KG1 (cell line): Measurements from ENCODE around the gene COQ3.

Source experiments
- DNase-seq: peaks from one replicate; lab custom pipeline; 2025; lab: John Stamatoyannopoulos, UW

The COQ3 gene, protein sequence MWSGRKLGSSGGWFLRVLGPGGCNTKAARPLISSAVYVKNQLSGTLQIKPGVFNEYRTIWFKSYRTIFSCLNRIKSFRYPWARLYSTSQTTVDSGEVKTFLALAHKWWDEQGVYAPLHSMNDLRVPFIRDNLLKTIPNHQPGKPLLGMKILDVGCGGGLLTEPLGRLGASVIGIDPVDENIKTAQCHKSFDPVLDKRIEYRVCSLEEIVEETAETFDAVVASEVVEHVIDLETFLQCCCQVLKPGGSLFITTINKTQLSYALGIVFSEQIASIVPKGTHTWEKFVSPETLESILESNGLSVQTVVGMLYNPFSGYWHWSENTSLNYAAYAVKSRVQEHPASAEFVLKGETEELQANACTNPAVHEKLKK

DNA sequence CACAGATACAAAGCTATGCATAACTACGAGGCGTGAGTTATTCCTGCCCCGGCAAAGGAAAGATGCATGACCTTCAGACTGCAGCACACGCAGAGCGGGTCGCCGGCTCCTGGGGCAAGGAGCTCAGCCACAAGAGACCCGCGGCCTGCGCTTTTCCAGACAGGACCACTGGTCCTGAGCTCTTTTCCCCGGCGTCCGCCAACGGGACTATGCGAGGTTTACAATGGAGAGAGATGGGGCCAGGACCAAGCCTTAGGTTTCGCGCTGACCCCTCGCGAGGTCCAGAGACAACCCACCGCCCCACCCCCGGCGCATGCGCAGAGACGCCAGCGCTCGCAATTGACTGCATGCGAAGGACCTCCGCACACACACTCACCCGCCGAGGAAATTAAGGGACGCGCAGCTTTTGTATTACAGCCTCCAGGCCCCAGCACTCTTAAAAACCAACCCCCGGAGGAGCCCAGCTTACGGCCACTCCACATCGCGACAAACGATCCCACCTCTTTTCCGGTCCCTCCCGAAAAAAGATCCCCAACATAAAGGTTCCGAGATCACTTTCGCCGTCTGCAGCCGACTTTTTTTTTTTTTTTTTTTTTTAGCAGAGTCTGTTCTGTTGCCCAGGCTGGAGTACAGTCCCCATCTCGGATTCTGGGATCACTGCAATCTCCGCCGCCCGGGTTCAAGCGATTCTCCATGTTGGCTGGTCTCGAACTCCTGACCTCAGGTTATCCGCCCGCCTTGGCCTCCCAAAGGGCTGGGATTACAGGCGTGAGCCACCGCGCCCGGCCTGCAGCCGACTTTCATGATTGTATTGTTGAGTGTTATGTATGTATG, at the start of gene COQ3:
COQ3 (minus strand) TSS at position 498 of the 834 bp plus-strand sequence; CDS start at position 482, 16 bp downstream.
- DNase-seq, result peak; percentile 66

DNA sequence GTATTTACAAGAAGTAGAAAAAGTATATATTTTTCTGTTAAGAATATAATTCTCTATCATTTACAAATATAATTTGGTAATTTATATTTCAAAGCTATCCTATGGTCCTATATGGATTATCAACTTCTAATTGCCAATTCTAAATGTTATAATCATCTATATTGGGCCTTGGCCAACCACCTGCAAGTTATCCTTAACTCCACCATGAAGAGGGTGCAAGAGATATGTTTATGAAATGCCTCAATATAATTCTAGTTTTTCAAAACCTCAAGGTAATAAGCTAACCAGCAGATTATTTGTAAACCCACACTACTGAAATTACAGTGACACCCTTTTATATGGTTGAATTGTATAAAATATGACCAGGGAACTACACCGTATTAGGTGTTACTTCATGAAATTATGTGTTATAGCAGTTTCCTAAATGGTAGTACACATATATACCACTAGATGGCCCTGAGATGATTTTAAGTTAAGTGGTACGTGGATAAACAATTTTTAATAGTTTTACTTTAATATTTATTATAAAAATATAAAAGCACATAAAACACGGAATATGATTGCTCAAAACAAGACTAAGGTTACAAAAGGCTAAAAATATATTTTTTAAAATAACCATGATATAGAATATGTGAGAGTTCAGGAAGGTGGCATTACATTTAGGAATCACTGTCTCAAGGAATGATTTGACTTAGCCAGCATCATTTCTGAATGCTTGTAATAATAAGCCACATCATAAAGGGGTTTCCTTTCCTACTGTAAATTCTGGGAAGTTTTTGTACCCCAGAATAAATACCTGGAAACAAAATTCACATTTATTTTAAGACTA, 40.9 kb upstream of the COQ3 start:
- no peak for DNase-seq

DNA sequence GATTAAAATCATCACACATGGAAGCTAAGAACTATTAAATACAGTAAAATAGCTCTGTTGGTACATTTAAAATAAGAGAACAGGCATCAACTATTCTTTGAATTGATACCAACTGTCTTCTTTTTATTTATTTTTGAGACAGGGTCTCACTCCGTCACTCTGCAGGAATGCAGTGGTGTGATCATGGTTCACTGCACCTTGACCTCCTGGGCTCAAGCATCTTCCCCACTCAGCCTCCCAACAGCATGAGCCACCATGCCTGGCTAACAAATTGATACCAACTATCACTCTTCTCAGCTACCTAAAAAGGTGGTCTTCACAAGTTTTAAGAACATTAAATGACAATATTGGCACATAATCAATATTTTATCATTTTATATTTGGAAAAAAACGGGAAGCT, 38.9 kb upstream of the COQ3 start:
- DNase-seq, result no peak

DNA sequence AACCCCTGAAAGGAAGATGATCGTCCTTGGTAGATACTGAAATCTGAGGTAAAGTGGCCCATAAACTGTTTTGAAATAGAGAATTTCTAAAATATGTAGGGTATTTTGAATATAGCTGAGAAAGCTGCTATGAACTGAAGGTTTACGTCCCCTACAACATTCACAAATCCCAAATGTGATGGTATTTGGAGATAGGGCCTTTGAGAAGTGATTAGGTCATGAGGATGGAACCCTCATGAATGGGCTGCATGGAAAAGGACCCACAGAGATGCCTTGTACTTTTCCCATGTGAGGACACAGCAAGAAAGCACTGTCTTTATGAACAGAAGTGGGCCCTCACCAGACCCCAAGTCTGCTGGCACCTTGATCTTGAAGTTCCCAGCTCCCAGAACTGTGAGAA, 37.9 kb upstream of the COQ3 start:
- no peak for DNase-seq

DNA sequence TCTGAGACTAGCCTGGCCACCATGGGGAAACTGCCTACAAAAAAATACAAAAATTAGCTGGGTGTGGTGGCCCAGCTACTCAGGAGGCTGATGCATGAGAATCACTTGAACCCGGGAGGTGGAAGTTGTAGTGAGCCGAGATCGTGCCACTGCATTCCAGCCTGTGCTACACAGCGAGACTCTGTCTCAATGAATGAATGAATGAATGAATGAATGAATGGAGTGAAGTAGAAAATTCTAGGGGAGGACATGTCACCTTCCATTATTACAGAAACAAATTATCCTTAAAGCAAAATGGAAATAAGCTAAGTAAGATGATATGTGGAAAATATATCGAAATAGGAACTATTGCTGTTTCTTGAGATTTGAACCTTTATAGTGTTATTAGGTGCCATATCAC, 34.0 kb upstream of the COQ3 start:
- DNase-seq, result no peak

DNA sequence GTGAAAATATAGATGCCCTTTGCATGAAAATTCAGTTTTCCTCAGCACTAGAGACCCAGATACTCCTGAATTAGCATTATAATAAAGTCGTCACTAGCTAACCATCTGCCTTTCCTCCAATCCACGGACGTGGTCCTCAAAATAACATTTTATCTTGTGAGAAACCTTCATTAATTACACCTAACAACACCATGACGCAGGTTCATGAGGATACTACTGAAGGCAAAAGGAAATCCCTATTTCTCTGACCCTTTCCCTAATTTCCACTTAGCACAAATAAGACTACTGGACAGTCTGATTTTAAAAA, 32.4 kb upstream of the COQ3 start:
- no peak for DNase-seq

DNA sequence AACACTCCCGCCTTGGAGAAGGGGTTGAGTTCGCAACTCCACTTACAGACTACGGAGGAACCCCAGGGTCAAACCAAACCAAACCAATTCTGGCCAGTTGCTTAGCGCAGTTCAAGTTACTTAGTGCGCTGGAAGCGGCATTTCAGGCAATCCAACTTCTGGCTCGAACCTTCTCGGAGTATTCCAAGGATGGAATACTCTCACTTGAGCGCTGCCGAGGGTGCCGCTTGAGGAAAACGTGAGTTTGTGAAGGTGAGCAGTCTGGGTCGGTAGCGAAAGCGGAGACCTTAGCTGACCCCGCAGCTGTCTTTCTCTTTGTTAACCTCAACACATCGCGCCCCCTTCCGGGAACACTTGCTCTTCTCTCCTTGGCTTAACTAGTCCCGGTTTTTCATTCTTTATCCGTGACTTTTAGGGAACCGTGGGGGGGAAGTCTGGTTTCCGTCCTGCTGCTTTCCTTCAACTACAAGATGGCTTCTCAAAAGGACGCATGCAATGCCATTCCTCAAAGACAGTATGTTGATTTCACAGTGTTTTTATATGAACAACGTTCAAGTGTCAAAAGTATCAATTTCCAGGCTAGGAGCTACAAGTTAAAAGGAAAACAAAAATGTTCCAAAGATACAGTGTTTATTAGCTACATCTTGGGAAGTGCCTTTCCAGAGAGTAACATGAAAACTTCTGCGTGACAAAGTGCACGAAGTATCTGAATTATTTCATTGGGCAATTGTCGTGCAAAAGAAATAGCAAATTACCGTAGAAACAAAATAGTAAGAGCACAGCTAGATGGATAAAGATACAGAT, 31.9 kb upstream of the COQ3 start:
- DNase-seq, result peak; percentile 94

DNA sequence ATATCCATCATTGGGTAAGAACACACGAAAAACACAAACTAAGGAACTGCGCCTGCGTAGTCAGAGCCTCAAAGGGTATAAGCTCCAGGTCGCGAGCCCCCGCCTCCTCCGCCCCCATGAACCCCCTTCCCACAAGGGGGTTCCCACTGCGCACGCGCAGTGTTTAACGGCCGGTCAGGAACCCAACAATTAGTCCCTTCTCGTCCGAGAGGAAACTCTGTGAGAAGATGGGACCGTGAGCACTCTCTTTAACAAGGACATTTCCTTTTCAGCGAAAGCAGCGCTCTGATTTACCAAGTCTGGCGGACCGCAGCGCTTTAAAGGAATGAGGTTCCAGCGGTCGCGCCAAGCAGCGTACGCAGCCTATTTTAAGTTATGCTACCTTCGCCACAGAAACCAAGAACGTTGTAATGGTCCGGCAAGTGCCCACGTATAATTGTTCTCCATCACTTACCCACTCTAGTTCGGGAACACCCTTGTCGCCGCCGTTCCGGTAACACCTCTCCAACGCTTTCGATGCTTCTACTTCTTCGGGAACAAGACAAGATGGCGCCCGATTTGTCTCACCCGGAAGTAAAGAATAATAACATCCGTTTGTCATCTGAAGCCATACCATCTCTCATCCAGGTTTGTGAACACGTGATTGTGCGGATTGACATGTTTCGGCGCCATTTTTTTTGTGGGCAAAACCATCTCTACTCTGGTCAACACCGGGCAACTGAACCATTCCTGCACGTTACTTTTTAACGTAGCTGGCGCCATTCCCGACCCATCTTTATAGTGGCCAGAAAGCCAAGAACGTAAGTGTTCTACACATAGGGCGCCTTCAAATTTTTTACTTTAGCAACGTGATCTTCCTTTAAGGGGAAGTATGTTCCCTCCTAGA, 31.0 kb upstream of the COQ3 start, which contains the start of gene PNISR:
PNISR (minus strand) TSS at position 548 of the 886 bp plus-strand sequence. CDS start 10,649 bp downstream, outside the sequence.
- peak; percentile 94 for DNase-seq

DNA sequence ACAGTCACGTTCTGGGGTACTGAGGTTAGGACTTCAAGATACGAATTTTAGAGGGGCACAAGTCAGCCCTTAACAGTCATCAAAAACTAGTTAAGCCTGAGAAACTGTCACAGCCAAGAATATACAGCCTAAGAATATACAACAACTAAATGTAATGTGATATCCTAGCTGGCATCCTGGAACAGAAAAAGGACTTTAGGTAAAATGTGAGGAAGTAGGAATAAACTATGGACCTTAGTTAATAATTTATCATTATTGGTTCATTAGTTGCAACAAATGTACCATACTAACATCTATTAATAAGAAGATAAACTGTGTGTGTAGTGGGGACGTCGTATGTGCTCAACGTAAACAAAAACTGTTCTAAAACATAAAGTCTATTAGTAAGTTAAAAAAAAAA, 30.0 kb upstream of the COQ3 start:
- DNase-seq, result no peak

DNA sequence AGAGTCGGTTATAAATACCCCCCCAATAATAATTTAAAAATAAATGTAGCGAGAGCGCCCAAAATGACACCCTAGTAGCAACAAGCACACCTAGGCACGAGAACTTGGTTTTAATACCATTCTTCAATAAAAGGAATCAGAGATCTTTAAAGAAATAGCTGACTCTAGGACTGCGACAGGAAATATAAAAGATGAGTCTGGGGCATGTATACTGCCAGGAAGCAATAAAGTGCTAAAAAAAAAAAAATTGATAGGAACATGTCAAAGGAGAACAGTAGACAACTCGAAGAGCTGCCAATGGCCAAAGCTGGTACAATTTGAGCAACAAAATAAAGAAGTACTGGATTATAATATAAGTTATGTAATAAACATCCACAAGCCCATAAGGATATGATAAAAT, 28.9 kb upstream of the COQ3 start:
- DNase-seq, result no peak

DNA sequence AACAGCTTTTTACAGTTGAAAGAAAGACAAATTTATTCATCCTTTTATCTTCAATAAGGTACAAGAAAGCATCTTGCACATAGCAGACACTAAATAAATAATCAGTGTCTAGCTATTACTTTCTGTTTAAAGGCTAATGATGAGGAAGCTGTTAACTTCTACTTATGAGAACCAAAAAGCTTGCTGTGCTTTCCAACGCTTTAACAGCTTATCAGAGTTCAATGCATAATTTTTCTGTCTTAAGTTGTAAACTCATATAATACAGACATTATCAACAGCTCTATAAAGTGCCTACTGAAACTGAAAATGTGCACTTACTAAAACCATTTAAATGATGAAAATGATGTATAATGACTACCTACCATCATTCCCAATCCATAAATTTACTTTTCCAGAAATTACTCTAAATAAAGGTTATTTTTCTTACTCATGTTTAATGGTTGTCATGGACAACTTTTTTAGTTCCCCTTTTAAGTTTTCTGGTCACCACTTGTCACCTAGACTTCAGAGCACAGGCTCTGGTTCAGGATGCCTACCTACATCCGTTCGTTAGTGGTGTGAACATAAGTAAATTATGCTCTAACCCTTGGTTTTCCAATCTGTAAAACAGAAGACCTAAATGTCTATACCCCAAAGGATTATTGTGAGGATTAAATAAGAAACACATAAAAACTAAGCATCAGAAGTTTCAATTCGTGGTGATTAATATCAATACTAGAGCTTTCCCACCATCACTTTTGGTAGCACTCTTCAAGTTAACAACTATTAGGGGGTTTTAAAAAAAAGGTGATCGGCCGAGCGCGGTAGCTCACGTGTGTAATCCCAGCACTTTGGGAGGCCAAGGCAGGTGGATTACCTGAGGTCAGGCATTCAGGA, 23.1 kb upstream of the COQ3 start:
- no peak for DNase-seq

DNA sequence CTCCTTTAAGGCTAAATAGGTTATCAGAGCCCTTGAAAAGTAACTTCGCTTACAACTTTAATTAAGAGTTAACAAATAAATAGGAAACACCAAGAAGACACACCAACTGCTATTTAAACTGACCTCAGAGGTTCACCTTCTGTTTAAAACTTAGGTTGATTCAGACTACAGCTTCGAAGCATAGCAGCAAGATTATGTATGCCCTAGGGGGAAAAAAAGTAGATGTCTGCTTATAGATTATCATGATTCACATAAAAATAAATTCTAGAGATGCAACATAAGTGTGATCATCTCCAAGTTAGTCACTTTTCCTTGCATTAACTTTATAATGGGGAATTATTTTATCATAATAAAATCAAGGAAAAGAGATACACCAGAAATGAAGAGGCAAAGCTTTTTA, 22.2 kb upstream of the COQ3 start:
- no peak for DNase-seq

DNA sequence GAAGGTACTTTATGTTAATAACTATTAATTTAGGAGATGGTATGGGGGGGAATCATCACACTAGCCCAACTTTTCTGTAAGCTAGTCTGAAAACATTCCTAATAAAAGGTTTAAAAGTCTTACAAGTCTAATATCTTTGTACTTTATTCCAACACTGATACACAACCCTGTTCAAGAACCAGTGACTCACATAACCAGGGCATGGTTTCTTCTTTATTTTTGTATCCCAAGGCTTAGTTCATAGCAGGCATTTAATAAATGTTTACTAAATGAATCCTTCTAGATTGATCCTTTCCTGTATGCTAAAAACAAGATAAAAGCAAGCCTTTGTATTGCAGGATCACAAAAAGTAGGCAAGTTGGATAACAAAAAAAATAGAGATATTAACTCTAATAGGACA, 21.5 kb upstream of the COQ3 start:
- DNase-seq, result no peak

DNA sequence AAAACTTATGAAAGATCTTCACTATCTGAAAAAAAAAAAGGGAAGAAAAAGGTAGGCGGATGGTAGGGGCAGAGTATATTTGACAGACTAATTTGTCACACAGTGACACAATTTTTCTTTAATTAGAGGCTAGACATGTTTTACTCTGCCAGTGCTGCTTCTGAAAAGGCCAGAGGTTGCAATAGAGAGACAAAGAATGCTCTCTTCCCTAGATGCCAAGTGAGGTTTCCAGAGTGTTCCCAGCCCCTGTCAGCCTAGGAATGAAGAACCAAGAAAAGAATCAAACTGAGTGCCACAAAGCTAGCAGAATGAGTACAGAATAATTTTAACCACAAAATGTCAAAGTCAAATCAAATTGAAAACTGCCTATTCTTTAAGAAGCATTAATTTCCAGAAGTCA, 18.1 kb upstream of the COQ3 start:
- DNase-seq, result no peak

DNA sequence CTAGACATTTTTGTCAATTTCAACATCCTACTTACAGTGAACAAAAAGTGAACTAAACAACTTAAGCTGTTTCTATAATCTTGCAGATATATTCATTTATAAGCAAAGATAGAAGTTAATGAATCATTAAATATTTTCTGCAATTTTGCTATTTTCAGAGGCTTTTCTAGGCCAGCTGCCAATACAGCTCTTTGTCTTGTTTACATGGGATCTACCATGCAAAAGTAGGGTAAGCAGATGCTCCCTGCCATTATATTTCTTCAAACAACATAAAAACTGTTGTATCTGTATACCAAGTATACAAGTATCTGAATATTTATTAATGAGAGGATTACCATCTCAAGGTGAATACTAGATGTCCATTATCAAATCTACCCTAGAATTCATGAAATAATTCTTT, 15.7 kb upstream of the COQ3 start:
- no peak for DNase-seq

DNA sequence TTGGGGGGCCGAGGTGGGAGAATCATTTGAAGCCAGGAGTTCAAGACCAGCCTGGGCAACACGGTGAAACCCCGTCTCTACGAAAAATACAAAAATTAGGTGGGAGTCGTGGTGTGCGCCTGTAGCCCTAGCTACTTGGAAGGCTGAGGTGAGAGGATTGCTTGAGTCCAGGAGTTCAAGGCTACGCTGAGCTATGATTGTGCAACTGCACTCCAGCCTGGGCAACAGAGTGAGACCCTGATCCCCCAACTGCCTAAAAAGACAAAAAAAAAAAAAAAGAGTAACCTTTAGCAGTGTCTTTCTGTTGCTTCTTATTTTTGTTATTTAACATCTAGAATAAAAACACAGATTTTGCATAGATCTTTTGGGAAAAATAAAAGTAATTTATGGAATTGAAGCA, 13.1 kb upstream of the COQ3 start:
- no peak for DNase-seq

DNA sequence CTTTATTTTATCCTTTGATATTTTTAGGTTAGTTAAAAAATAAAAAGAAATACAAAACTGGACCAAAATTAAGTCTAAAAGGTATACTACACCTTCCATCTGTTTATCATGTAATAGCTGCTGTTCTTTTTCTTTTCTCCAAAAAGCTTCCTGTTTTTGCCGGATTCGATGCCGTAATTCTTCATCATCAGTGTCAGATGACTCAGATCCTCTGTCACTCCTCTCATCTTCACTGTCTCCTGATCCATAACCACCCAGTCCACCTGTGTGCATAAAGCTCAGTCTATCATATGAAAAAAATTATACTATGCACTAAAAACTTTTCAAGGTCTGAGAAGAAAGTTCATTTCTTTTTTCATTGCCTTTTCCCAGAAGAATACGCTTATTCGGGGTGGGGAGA, 8.5 kb upstream of the COQ3 start:
- no peak for DNase-seq

DNA sequence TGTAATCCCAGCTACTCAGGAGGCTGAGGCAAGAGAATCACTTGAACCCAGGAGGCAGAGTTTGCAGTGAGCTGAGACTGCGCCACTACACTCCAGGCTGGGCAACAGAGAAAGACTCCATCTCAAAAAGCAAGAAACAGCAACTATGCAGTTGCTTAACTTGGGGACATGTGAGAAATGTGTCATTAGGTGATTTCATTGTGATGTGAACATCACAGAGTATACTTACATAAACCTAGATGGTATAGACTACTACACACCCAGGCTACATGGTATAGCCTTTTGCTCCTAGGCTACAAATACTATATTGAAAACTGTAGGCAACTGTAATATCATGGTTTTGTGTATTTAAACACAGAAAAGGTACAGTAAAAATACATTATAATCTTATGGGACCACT, 3.3 kb upstream of the COQ3 start:
- DNase-seq, result no peak

DNA sequence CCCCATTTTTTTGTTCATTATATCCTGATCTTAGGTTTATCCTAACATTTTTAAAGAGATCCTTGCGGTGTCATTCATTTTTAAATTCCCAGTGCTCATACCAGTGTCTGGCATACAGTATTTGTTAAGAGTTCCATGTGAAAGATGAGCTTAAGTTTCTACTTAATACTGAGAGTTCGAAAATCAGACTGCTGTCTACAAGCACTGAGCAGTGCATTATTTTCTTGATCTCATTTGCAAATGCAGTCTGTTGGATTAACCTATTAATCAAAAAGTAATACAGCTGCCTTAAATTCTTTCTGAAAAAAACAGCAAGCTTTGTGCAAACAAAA, 663 bp downstream of the COQ3 start:
- DNase-seq, result no peak

DNA sequence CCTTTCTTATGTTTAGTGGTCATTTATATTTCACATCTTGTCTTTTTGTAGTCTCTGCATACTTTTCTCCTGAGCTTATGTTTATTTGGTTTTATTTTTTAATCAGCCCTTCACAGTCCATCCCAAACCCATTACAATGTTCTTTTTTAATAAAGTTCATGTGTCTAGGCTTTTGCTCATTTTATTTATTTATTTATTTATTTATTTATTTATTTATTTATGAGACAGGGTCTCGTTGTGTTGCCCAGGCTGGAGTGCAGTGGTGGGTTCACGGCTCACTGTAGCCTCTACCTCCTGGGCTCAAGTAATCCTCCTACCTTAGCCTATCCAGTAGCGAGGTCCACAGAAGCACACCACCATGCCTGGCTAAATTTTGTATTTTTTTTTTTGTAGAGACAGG, 3.1 kb downstream of the COQ3 start:
- DNase-seq, result no peak
